Measurements from ENCODE around the gene DGUOK. TPM values are rescaled to one million over a fixed set of nuclear protein-coding genes. Genes with fewer than 3 reads are reported as not detected.

DGUOK gene
- total RNA-seq, 1 experiment from 2014 or later: 100 TPM

- TF ChIP-seq CEBPB (IDR thresholded peaks at IDR 0.05; ENCODE audit: low read depth): no peak
These were observed 49.1 kb downstream of the DGUOK start (continued) for GRCh38 chr2:73975731-73976130.

DNA sequence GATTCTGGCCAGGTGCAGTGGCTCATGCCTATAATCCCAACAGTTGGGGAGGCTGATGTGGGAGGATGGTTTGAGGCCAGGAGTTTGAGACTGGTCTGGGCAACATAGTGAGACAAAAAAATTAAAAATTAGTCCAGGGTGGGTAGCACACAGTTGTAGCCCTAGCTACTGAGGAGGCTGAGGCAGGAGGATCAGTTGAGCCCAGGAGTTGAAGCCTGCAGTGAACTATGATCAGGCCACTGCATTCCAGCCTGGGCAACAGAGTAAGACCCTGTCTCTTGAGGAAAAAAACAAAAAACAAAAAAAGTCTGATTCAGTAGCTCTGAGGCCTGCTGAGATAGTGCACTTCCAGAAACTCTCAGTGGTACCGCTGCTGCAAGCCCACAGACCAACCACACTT, 50.1 kb downstream of the DGUOK start:
- intact Hi-C loops (cut with micrococcal nuclease): no loop called here
- ChIA-PET POLR2A (no interaction called here), CTCF (interaction anchor here (0.6 kb wide), 1 partner anchor 15 kb away, joined by 3 read pairs; no protein-coding TSS in a partner anchor), RAD21 (ENCODE audit: low non-redundant PET in 1 of 2, low total read pairs in 2 of 2, uncharacterized antibody in 2 of 2, unreplicated experiment in 2 of 2) (no interaction called here)
- H2AFZ ChIP-seq (ENCODE audit: low read depth, low read length, poor library complexity, severe bottlenecking): no peak overlapping the region
- no peaks in the 10 kb centered on the region for H3K27me3 ChIP-seq (ENCODE audit: insufficient read depth, low read length)
- no peaks in the 10 kb centered on the region for H4K20me1 ChIP-seq (ENCODE audit: insufficient read depth)
- H3K9me3 ChIP-seq (ENCODE audit: control insufficient read depth in 1 of 2, insufficient read depth in 1 of 2, low read depth in 1 of 2, low read length in 2 of 2): no peaks in the 10 kb centered on the region
- no peak overlapping the region for H3K4me2 ChIP-seq (ENCODE audit: low read length)
- DNase-seq (ENCODE audit: low read depth, low spot score) (no peak), ATAC-seq (no peak)
- TF ChIP-seq ZFX (IDR thresholded peaks at IDR 0.05) (no peak), JUND (IDR thresholded peaks at IDR 0.05) (no peak), SIN3A (IDR thresholded peaks at IDR 0.05; ENCODE audit: low read depth) (no peak), ELF1 (IDR thresholded peaks at IDR 0.05; ENCODE audit: borderline replicate concordance, low read depth) (no peak), SP1 (IDR thresholded peaks at IDR 0.05; ENCODE audit: low read depth) (no peak), FOSL1 (IDR thresholded peaks at IDR 0.05; ENCODE audit: low read depth) (no peak), TCF7L2 (IDR thresholded peaks at IDR 0.05; ENCODE audit: borderline replicate concordance, extremely low read depth, insufficient read depth, insufficient read length) (no peak), RAD21 (IDR thresholded peaks at IDR 0.05; ENCODE audit: low read depth) (no peak), POLR2AphosphoS5 (IDR thresholded peaks at IDR 0.05; ENCODE audit: low read depth, low read length) (no peak), SRF (IDR thresholded peaks at IDR 0.05; ENCODE audit: low read depth) (no peak)
- TF ChIP-seq, protein P1, sequence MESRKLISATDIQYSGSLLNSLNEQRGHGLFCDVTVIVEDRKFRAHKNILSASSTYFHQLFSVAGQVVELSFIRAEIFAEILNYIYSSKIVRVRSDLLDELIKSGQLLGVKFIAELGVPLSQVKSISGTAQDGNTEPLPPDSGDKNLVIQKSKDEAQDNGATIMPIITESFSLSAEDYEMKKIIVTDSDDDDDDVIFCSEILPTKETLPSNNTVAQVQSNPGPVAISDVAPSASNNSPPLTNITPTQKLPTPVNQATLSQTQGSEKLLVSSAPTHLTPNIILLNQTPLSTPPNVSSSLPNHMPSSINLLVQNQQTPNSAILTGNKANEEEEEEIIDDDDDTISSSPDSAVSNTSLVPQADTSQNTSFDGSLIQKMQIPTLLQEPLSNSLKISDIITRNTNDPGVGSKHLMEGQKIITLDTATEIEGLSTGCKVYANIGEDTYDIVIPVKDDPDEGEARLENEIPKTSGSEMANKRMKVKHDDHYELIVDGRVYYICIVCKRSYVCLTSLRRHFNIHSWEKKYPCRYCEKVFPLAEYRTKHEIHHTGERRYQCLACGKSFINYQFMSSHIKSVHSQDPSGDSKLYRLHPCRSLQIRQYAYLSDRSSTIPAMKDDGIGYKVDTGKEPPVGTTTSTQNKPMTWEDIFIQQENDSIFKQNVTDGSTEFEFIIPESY (IDR thresholded peaks at IDR 0.05; ENCODE audit: extremely low read depth, insufficient replicate concordance, low read length): no peak
- no TSS peak for BruUV-seq (replicated peaks)
- H3K27ac ChIP-seq (ENCODE audit: low read depth, low read length): no peak overlapping the region
- H3K36me3 ChIP-seq (ENCODE audit: control insufficient read depth in 1 of 2, insufficient read depth in 2 of 2, low read length in 2 of 2): no peaks in the 10 kb centered on the region
- H3K79me2 ChIP-seq (ENCODE audit: insufficient read depth, low read length): no peaks in the 10 kb centered on the region; the same call in 1 of the 2 replicates
- no peak overlapping the region for H3K4me3 ChIP-seq (replicated peaks in 1 of 2; ENCODE audit: low read depth in 1 of 2, low read length in 2 of 2)
- no peaks in the 10 kb centered on the region for H3K9me2 ChIP-seq (ENCODE audit: insufficient read depth)
- no peak overlapping the region for H3K9ac ChIP-seq (ENCODE audit: low read length)
- H3K4me1 ChIP-seq (ENCODE audit: control insufficient read depth in 1 of 2, insufficient read depth in 2 of 2, low read length in 2 of 2): peaks cover 19 to 25% of the 10 kb centered on the region in 2 experiments

Data from HCT116 (cell line).